ENCODE measurements around the gene WRAP73.

WRAP73 gene

GRCh38 chr1:3688356-3689137 lies 38.6 kb upstream of the WRAP73 start:
- no peak overlapping the region for H3K4me3 ChIP-seq (ENCODE audit: low read length)
- DNase-seq (ENCODE audit: low read depth) = peak; percentile 43

GRCh38 chr1:3687504-3687903 lies 37.6 kb upstream of the WRAP73 start:
- TF ChIP-seq CTCF (IDR thresholded peaks at IDR 0.05; ENCODE audit: insufficient read depth, low read depth, low read length, missing control alignments) = no peak
- H3K4me3 ChIP-seq (ENCODE audit: low read length) = no peak overlapping the region
- no peak for DNase-seq (ENCODE audit: low read depth)

More at GRCh38 chr1:3688356-3689137, 38.6 kb upstream of the WRAP73 start:
- no peak for TF ChIP-seq CTCF (IDR thresholded peaks at IDR 0.05; ENCODE audit: insufficient read depth, low read depth, low read length, missing control alignments)

- no peak for TF ChIP-seq CTCF (IDR thresholded peaks at IDR 0.05; ENCODE audit: insufficient read depth, low read depth, low read length, missing control alignments)
- no peak overlapping the region for H3K4me3 ChIP-seq (ENCODE audit: low read length)
- DNase-seq (ENCODE audit: low read depth) = no peak
Measured at GRCh38 chr1:3685906-3686305, 36.0 kb upstream of the WRAP73 start.

- DNase-seq (ENCODE audit: low read depth) = peak; percentile 82
- TF ChIP-seq CTCF (IDR thresholded peaks at IDR 0.05; ENCODE audit: insufficient read depth, low read depth, low read length, missing control alignments) = no peak
- H3K4me3 ChIP-seq (ENCODE audit: low read length) = no peak overlapping the region
Measured at GRCh38 chr1:3685222-3685621, 35.3 kb upstream of the WRAP73 start.

GRCh38 chr1:3683992-3684391 lies 34.1 kb upstream of the WRAP73 start:
- DNase-seq (ENCODE audit: low read depth) = peak; percentile 56
- H3K4me3 ChIP-seq (ENCODE audit: low read length) = no peak overlapping the region
- TF ChIP-seq CTCF (IDR thresholded peaks at IDR 0.05; ENCODE audit: insufficient read depth, low read depth, low read length, missing control alignments) = no peak

- DNase-seq (ENCODE audit: low read depth) = no peak
- no peak overlapping the region for H3K4me3 ChIP-seq (ENCODE audit: low read length)
- TF ChIP-seq CTCF (IDR thresholded peaks at IDR 0.05; ENCODE audit: insufficient read depth, low read depth, low read length, missing control alignments) = no peak
Measured at GRCh38 chr1:3683197-3683596, 33.3 kb upstream of the WRAP73 start.
